GM18951 (cell line): ENCODE data around the gene ENPP5.

Source experiments
- POLR2A ChIP-seq: IDR thresholded peaks from 4 replicates; pipeline ENCODE4 v1.6.1; 2011; ENCODE audit warnings: mild to moderate bottlenecking; ENCODE audit not compliant: insufficient read length, insufficient read depth; ENCODE audit errors: extremely low read depth
- in situ Hi-C: fragments of 300-500 bp; cut with MboI; formaldehyde crosslinking; loops from one replicate; pipeline ENCODE4 v1.12.0; 2022; ENCODE audit warnings: low sequenced_read_pairs, mixed read lengths, inconsistent platforms; ENCODE audit not compliant: unreplicated experiment

Gene ENPP5

GRCh38 chr6:46118157-46118556, 52.6 kb downstream of the ENPP5 start:
- no peak for TF ChIP-seq POLR2A
- in situ Hi-C loops, result no loop called here

- in situ Hi-C loops, result no loop called here
- no peak for TF ChIP-seq POLR2A
These were observed 54.5 kb downstream of the ENPP5 start for GRCh38 chr6:46116289-46116688.

- in situ Hi-C loops, result no loop called here
- no peak for TF ChIP-seq POLR2A
These were observed 55.1 kb downstream of the ENPP5 start for GRCh38 chr6:46115634-46116033.

- in situ Hi-C loops, result no loop called here
- TF ChIP-seq POLR2A, result no peak
These were observed 57.4 kb downstream of the ENPP5 start for GRCh38 chr6:46113370-46113769.
